ENCODE results near the gene FAM120C. TPM values are rescaled to one million over a fixed set of nuclear protein-coding genes. Genes with fewer than 3 reads are reported as not detected.

FAM120C gene
- total RNA-seq, 2 experiments from 2014 or later = 7.1 to 7.8 TPM

GRCh38 chrX:54044126-54044876 lies 138.8 kb downstream of the FAM120C start, which contains the start of gene PHF8:
Gene PHF8, minus strand, starts transcription at chrX:54044473. Its CDS starts 1,745 bp downstream, at chrX:54042728.
- CTCF ChIA-PET = no interaction called here
- POLR2A ChIA-PET = interaction anchor here (0.6 to 1.5 kb wide), 4 partner anchors 32 to 595 kb away, joined by 3 to 7 read pairs (median 4); no protein-coding TSS in a partner anchor

DNA sequence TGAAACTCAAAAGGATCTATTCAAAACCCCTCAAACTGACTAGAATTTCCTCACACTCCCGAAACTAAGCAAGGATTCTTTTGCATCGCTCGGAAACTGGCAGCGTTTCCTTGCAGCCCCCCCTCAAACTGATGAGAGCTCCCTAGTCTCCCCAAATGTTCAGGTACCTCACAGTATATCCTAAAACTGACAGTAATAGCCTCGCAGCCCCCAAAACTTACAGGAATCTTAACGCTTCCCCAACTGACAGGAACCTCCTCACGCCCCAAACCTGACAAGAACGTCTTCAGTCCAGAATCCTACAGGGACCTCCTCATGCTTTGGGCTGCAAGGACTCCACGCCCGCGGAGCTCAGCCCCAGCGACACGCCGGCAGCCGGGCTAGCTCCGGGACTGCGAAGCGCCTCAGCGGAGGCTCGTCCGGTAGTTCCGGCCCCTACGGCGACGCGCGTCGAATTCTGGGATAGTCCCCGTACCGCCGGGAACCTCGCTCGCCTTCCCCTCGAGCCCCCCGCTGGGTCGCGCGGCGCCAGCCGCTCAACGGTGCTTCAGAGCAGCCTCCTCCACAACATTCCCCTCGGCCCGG lies 139.4 kb downstream of the FAM120C start:
- CTCF ChIA-PET = no interaction called here
- POLR2A ChIA-PET = interaction anchor here (0.5 to 1.2 kb wide), 6 partner anchors 14 to 765 kb away, joined by 3 to 7 read pairs (median 4); partner anchors contain the start of gene GNL3L

GRCh38 chrX:54043056-54043455 lies 140.0 kb downstream of the FAM120C start:
- POLR2A ChIA-PET = interaction anchor here (0.5 to 1.2 kb wide), 4 partner anchors 14 to 766 kb away, joined by 3 to 5 read pairs (median 4); partner anchors contain the start of gene GNL3L
- CTCF ChIA-PET = no interaction called here

DNA sequence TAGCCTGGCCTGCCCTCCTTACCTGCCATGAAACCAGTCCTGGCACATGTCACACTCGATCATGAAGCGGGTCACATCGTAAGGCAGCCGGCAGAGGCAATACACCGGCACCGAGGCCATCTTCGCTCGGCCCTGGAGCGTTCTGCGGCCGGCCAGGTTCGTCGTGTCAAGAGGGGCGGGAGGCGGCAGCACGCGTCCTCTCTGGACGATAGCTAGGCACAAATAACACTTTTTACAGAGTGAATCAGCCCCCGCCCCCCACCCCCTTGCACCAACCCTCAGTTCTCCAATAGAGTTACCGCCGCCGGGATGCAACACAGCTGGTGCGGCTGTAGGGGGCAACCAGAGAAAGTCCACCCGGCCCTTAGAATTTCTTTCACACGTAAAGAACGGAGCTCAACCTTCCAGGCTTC lies 140.4 kb downstream of the FAM120C start:
- POLR2A ChIA-PET = interaction anchor here (0.7 to 1.2 kb wide), 3 partner anchors 13 to 766 kb away, joined by 3 to 5 read pairs (median 4); no protein-coding TSS in a partner anchor
- CTCF ChIA-PET = no interaction called here

- CTCF ChIA-PET = no interaction called here
- POLR2A ChIA-PET = no interaction called here
Measured at GRCh38 chrX:54030329-54030728, 152.7 kb downstream of the FAM120C start.

GRCh38 chrX:54029529-54030143 lies 153.4 kb downstream of the FAM120C start:
- CTCF ChIA-PET = no interaction called here
- POLR2A ChIA-PET = interaction anchor here (0.6 kb wide), 1 partner anchor 13 kb away, joined by 3 read pairs; no protein-coding TSS in a partner anchor

- CTCF ChIA-PET = no interaction called here
- POLR2A ChIA-PET = no interaction called here
Measured at GRCh38 chrX:54024350-54024749, 158.7 kb downstream of the FAM120C start.

Other genes with a start within 250 kb of the FAM120C start
- gene PHF8, start 138.8 kb downstream of the FAM120C start, total RNA-seq = 10 to 100 TPM; 38.6 to 42.5 TPM
- gene WNK3, start 174.8 kb upstream of the FAM120C start, total RNA-seq = under 1 TPM; 0.31 to 0.36 TPM

All from activated CD8-positive, alpha-beta memory T cell treated with anti-CD3 and anti-CD28 coated beads for 36 hours (primary cell).